ENCODE results near the gene CCDC122.

DNA sequence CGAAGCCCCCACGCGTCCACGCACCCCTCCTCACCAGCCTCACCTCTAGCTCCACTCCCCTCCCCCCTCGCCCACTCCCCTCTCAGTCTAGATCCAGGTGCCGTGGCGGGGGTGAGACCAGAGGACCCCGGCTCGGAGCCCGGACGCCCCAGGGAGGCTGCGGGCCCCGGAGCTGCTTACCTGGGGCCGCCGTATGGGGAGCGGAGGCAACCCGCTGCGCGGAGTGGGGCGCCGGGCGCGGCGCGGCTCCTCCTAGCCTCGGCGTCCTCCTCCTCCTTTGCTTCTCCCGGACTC, 93.1 kb downstream of the CCDC122 start:
- no peak for TF ChIP-seq CTCF (IDR thresholded peaks at IDR 0.05)
- no peak for TF ChIP-seq EP300 (IDR thresholded peaks at IDR 0.05)
- no peak for TF ChIP-seq POLR2A (IDR thresholded peaks at IDR 0.05)
- TF ChIP-seq POLR2AphosphoS5 (IDR thresholded peaks at IDR 0.05), result no peak
